ENCODE results near the gene TLCD3B.
"Not testable (repeated sequence)": the region's sequence is repeated elsewhere in the genome, so short reads cannot be mapped to it uniquely, and the experiment has no call there.

The TLCD3B gene

GRCh38 chr16:30025156-30025555 lies 5.9 kb downstream of the TLCD3B start:
- no peak for DNase-seq

GRCh38 chr16:30024451-30024850 lies 6.6 kb downstream of the TLCD3B start:
- DNase-seq, result no peak

- DNase-seq, result no peak
Measured at GRCh38 chr16:30023586-30023985, 7.5 kb downstream of the TLCD3B start.

- DNase-seq, result no peak
Measured at GRCh38 chr16:30022887-30023286, 8.2 kb downstream of the TLCD3B start, which contains the start of gene C16orf92. Gene C16orf92 (plus strand): TSS chr16:30023198. CDS start chr16:30023341, 143 bp downstream.

GRCh38 chr16:30018731-30019158 lies 12.3 kb downstream of the TLCD3B start:
- no peak for DNase-seq

- DNase-seq, result not testable (repeated sequence)
Measured at GRCh38 chr16:30017937-30018336, 13.1 kb downstream of the TLCD3B start.

GRCh38 chr16:30017277-30017656 lies 13.8 kb downstream of the TLCD3B start:
- no peak for DNase-seq

GRCh38 chr16:30016555-30017276 lies 14.4 kb downstream of the TLCD3B start:
- no peak for DNase-seq

GRCh38 chr16:30015450-30015849 lies 15.6 kb downstream of the TLCD3B start:
- DNase-seq, result not testable (repeated sequence)

GRCh38 chr16:30012598-30012997 lies 18.5 kb downstream of the TLCD3B start:
- not testable (repeated sequence) for DNase-seq

- DNase-seq, result no peak
Measured at GRCh38 chr16:30011714-30012504, 19.2 kb downstream of the TLCD3B start.

- DNase-seq, result no peak
Measured at GRCh38 chr16:30010844-30011713, 20.0 kb downstream of the TLCD3B start, which contains the start of gene DOC2A. Gene DOC2A (minus strand): TSS chr16:30011027. CDS start chr16:30010222, 805 bp downstream.

GRCh38 chr16:30009990-30010843 lies 20.9 kb downstream of the TLCD3B start:
- DNase-seq, result no peak

- no peak for DNase-seq
Measured at GRCh38 chr16:30009085-30009862, 21.8 kb downstream of the TLCD3B start.

- DNase-seq, result no peak
Measured at GRCh38 chr16:30007378-30007895, 23.6 kb downstream of the TLCD3B start.

GRCh38 chr16:30006659-30007377 lies 24.3 kb downstream of the TLCD3B start:
- DNase-seq, result no peak

GRCh38 chr16:30006095-30006473 lies 25.0 kb downstream of the TLCD3B start:
- no peak for DNase-seq

- DNase-seq, result peak; percentile 13
Measured at GRCh38 chr16:30005341-30006094, 25.6 kb downstream of the TLCD3B start.

- DNase-seq, result no peak
Measured at GRCh38 chr16:30004811-30005242, 26.2 kb downstream of the TLCD3B start.

Measured in midbrain (tissue), 1 donor.